ENCODE data around the gene PCDHA11.
"Not testable (repeated sequence)": the region's sequence is repeated elsewhere in the genome, so short reads cannot be mapped to it uniquely, and the experiment has no call there.

Gene PCDHA11

DNA sequence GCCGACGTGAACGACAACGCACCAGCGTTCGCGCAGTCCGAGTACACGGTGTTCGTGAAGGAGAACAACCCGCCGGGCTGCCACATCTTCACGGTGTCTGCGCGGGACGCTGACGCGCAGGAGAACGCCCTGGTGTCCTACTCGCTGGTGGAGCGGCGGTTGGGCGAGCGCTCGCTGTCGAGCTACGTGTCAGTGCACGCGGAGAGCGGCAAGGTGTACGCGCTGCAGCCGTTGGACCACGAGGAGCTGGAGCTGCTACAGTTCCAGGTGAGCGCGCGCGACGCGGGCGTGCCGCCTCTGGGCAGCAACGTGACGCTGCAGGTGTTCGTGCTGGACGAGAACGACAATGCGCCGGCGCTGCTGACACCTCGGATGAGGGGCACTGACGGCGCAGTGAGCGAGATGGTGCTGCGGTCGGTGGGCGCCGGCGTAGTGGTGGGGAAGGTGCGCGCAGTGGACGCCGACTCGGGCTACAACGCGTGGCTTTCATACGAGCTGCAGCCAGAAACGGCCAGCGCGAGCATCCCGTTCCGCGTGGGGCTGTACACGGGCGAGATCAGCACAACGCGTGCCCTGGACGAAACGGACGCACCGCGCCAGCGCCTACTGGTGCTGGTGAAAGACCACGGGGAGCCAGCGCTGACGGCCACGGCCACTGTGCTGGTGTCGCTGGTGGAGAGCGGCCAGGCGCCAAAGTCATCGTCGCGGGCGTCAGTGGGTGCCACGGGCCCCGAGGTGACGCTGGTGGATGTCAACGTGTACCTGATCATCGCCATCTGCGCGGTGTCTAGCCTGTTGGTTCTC is 18.7 kb upstream of the PCDHA11 start:
- DNase-seq = not testable (repeated sequence)

DNA sequence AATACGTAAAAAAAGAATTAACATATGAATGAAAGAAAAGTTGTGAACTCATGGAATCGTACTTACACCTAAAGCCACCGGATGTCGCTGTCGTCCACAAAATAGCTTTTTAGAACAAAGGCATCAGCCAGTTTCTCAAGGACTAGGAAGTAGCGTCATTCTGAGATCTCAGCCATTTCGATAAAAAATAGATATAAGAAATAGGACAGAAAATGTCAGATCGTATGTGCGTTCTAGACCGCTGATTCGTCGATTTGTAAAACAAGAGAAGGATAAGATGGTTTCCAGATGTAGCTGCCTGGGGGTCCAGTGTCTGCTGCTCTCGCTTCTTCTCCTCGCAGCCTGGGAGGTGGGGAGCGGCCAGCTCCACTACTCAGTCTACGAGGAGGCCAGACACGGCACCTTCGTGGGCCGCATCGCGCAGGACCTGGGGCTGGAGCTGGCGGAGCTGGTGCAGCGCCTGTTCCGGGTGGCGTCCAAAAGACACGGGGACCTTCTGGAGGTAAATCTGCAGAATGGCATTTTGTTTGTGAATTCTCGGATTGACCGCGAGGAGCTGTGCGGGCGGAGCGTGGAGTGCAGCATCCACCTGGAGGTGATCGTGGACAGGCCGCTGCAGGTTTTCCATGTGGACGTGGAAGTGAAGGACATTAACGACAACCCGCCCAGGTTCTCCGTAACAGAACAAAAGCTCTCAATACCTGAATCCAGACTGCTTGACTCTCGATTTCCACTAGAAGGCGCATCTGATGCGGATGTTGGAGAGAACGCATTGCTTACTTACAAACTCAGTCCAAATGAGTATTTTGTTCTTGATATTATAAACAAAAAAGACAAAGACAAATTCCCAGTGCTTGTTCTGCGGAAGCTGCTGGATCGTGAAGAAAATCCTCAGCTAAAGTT is 12.7 kb upstream of the PCDHA11 start, which contains the start of gene PCDHA10:
Gene PCDHA10, plus strand, starts transcription at position 126 of the 903 bp plus-strand sequence. Its CDS starts 152 bp downstream, at position 278.
- DNase-seq = no peak

DNA sequence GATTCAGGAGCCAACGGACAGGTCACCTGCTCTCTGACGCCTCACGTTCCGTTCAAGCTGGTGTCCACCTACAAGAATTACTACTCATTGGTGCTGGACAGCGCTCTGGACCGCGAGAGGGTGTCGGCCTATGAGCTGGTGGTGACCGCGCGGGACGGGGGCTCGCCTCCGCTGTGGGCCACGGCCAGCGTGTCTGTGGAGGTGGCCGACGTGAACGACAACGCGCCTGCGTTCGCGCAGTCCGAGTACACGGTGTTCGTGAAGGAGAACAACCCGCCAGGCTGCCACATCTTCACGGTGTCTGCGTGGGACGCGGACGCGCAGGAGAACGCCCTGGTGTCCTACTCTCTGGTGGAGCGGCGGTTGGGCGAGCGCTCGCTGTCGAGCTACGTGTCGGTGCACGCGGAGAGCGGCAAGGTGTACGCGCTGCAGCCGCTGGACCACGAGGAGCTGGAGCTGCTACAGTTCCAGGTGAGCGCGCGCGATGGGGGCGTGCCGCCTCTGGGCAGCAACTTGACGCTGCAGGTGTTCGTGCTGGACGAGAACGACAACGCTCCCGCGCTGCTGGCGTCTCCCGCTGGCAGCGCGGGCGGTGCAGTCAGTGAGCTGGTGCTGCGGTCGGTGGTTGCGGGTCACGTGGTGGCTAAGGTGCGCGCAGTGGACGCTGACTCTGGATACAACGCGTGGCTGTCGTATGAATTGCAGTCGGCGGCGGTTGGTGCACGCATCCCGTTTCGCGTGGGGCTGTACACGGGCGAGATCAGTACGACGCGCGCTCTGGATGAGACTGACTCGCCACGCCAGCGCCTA is 11.4 kb upstream of the PCDHA11 start:
- DNase-seq = no peak

DNA sequence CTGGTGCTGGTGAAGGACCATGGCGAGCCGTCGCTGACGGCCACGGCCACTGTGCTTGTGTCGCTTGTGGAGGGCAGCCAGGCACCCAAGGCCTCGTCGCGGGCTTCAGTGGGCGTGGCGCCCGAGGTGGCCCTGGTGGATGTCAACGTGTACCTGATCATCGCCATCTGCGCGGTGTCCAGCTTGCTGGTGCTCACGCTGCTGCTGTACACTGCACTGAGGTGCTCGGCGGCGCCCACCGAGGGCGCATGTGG is 10.8 kb upstream of the PCDHA11 start:
- DNase-seq = no peak

DNA sequence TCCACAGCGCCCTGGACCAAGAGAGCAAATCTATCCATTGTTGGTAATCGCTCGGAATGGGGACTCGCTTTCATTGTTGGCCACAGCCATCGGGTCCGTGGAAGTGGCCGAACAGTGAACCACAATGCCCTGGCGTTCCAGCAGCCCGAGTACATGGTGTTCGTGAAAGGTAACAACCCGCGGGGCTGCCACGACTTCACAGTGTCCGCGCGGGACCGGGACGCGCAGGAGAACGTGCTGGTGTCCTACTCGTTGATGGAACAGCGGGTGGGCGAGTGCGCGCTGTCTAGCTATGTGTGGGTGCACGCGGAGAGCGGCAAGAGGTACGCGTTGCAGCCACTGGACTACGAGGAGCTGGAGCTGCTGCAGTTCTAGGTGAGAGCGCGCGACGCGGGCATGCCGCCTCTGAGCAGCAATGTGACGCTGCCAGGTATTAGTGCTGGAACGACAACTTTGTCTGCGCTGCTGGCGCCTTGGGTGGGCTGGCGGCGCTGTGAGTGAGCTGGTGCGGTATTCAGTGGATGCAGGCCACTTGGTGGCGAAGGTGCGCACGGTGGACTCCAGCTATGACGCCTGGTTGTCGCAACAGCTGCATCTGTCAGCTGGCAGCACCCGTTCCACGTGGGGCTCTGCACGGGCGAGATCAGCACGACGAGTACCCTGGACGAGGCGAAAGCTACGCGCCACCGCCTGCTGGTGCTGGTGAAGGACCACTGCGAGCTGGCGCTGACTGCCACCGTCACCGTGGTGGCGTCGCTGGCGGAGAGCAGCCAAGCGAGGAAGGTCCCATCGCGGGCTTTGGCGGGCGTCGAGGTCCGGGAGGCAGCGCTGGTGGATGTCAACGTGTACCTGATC is 6.1 kb upstream of the PCDHA11 start:
- no peak for DNase-seq

DNA sequence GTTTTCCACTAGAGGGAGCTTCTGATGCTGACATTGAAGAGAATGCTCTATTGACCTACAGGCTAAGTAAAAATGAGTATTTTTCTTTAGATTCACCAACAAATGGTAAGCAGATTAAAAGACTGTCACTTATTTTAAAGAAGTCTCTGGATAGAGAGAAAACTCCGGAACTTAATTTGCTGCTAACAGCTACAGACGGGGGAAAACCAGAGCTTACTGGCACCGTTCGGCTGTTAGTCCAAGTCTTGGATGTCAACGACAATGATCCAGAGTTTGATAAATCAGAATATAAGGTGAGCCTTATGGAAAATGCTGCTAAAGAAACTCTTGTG is 764 bp downstream of the PCDHA11 start:
- DNase-seq = no peak

DNA sequence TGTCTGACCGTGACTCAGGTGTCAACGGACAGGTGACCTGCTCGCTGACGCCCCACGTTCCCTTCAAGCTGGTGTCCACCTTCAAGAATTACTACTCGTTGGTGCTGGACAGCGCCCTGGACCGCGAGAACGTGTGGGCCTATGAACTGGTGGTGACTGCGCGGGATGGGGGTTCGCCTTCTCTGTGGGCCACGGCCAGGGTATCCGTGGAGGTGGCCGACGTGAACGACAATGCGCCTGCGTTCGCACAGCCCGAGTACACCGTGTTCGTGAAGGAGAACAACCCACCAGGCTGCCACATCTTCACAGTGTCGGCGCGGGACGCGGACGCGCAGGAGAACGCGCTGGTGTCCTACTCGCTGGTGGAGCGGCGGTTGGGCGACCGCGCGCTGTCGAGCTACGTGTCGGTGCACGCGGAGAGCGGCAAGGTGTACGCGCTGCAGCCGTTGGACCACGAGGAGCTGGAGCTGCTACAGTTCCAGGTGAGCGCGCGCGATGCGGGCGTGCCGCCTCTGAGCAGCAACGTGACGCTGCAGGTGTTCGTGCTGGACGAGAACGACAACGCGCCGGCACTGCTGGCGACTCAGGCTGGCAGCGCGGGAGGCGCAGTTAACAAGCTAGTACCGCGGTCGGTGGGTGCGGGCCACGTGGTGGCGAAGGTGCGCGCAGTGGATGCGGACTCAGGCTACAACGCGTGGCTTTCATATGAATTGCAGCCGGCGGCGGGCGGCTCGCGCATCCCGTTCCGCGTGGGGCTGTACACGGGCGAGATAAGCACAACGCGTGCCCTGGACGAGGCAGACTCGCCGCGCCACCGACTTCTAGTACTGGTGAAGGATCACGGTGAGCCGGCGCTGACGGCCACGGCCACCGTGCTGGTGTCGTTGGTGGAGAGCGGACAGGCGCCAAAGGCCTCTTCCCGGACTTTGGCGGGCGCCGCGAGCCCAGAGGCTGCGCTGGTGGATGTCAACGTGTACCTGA is 1.8 kb downstream of the PCDHA11 start:
- no peak for DNase-seq

DNA sequence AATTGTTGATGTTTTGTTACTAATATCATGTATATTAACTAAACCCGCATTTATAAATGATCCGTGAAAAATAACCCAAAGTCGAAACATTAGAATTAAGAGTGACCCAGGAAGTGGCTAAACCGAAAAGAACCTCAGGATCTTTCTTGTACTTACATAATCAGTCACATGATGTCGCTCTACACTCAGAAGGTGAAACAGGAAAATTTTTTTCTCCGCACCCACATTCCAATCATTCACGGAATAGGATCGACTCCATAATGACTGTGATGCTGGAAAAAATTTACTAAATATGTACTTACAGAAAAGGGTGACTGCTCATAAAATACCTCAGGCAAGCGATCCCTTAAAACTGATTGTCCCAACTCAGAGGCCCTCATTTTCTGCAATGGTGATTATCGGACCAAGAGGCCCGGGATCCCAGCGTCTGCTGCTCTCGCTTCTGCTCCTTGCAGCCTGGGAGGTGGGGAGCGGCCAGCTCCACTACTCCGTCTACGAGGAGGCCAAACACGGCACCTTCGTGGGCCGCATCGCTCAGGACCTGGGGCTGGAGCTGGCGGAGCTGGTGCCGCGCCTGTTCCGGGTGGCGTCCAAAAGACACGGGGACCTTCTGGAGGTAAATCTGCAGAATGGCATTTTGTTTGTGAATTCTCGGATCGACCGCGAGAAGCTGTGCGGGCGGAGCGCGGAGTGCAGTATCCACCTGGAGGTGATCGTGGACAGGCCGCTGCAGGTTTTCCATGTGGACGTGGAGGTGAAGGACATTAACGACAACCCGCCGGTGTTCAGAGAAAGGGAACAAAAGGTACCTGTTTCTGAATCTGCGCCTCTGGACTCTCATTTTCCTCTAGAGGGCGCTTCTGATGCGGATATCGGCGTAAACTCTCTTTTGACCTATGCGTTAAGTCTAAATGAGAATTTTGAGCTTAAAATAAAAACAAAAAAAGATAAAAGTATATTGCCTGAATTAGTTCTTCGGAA is 6.6 kb downstream of the PCDHA11 start, which contains the start of gene PCDHA12:
Gene PCDHA12, plus strand, starts transcription at position 224 of the 981 bp plus-strand sequence. Its CDS starts 165 bp downstream, at position 389.
- DNase-seq = no peak

DNA sequence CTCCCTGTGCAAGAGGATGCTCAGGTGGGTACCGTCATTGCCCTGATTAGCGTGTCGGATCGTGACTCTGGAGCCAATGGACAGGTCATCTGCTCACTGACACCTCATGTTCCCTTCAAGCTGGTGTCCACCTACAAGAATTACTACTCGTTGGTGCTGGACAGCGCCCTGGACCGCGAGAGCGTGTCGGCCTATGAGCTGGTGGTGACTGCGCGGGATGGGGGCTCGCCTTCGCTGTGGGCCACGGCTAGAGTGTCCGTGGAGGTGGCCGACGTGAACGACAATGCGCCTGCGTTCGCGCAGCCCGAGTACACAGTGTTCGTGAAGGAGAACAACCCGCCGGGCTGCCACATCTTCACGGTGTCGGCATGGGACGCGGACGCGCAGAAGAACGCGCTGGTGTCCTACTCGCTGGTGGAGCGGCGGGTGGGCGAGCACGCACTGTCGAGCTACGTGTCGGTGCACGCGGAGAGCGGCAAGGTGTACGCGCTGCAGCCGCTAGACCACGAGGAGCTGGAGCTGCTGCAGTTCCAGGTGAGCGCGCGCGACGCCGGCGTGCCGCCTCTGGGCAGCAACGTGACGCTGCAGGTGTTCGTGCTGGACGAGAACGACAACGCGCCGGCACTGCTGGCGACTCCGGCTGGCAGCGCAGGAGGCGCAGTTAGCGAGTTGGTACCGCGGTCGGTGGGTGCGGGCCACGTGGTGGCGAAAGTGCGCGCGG is 7.9 kb downstream of the PCDHA11 start:
- DNase-seq = not testable (repeated sequence)

DNA sequence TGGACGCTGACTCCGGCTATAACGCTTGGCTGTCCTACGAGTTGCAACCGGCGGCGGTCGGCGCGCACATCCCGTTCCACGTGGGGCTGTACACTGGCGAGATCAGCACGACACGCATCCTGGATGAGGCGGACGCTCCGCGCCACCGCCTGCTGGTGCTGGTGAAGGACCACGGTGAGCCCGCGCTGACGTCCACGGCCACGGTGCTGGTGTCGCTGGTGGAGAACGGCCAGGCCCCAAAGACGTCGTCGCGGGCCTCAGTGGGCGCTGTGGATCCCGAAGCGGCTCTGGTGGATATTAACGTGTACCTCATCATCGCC is 8.5 kb downstream of the PCDHA11 start:
- DNase-seq = no peak

DNA sequence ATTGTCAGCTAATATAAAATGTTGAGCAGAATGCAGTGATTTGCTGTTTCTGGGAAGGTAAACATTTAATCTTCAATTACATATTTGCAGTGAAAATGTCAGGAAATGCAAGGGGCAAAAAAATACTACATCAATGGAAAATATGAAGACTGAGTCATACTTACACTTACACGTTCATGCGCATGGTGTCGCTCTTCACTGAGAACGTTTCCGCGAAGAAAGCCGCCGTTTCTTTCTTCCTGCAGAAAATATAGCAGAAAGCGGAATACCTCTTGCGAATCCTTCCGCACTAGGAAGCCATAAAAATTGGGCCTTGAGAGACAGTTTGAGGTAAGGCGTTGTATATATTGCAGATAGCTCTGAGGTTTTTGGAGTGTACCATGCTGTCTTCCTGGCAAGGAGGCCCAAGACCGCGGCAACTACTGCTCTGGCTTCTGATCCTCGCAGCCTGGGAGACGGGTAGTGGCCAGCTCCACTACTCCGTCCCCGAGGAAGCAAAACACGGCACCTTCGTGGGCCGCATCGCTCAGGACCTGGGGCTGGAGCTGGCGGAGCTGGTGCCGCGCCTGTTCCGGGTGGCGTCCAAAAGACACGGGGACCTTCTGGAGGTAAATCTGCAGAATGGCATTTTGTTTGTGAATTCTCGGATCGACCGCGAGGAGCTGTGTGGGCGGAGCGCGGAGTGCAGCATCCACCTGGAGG is 13.3 kb downstream of the PCDHA11 start, which contains the start of gene PCDHA13:
Gene PCDHA13, plus strand, starts transcription at position 236 of the 702 bp plus-strand sequence. Its CDS starts 145 bp downstream, at position 381.
- DNase-seq = no peak

DNA sequence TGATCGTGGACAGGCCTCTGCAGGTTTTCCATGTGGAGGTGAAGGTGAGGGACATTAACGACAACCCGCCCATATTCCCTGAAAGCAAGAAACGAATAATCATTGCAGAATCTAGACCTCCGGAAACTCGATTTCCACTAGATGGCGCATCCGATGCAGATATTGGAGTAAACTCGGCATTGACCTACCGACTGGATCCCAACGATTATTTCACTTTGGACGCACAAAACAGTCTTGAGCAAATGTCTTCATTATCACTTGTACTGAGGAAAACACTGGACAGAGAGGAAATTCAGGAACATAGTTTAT is 13.8 kb downstream of the PCDHA11 start:
- DNase-seq = no peak

DNA sequence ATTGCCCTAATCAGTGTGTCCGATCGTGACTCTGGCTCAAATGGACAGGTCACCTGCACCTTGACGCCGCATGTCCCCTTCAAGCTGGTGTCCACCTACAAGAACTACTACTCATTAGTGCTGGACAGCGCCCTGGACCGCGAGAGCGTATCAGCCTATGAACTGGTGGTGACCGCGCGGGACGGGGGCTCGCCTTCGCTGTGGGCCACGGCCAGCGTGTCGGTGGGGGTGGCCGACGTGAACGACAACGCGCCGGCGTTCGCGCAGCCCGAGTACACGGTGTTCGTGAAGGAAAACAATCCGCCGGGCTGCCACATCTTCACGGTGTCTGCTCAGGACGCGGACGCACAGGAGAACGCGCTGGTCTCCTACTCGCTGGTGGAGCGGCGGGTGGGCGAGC is 14.6 kb downstream of the PCDHA11 start:
- DNase-seq = no peak

DNA sequence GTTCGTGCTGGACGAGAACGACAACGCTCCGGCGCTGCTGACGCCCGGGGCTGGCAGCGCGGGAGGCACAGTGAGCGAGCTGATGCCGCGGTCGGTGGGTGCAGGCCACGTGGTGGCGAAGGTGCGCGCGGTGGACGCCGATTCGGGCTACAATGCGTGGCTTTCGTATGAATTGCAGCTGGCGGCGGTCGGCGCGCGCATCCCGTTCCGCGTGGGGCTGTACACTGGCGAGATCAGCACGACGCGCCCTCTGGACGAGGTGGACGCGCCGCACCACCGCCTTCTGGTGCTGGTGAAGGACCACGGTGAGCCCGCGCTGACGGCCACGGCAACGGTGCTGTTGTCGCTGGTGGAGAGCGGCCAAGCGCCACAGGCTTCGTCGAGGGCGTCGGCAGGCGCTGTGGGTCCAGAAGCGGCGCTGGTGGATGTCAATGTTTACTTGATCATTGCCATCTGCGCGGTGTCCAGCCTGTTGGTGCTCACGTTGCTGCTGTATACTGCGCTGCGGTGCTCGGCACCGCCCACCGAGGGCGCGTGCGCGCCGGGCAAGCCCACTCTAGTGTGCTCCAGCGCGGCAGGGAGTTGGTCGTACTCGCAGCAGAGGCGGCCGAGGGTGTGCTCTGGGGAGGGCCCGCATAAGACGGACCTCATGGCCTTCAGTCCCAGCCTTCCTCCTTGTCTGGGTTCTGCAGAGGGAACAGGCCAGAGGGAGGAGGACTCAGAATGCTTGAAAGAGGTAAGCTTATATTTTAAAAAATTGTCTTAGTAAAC is 15.4 kb downstream of the PCDHA11 start:
- DNase-seq = no peak

DNA sequence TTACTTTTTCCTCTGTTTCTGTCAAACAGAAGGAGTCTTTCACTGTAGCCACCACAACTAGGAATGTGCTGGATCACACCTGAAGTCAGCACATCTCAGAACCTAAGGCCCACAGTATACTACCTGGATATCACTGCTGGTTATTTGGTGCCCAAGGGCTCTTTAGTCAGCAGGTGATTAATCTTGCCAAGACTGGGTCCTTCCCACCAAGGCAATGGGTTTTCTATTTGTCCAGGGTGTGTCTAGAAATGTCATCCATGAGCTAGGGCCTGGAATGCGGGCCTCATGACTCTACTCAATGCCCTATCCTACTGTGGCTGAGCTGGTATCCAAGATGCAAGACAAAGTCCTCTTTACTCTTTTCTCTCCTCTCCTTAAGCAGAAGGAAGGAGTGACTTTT is 47.6 kb downstream of the PCDHA11 start:
- no peak for DNase-seq
